Endometrial microvascular endothelial cells (primary cell): ENCODE data around the gene CD7. TPM values are rescaled to one million over a fixed set of nuclear protein-coding genes. Genes with fewer than 3 reads are reported as not detected.

Experiments
- in situ Hi-C: cut with HindIII; loops from 2 replicates; pipeline ENCODE4 v1.10.0; 2017; ENCODE audit warnings: low sequenced_read_pairs, low pct_unique_long_range_greater_than_20kb; ENCODE audit errors: inconsistent ontology term
- total RNA-seq: library from RNA; depleted of rRNA; stranded (reverse); fragments of >200 nt; gene quantifications from one replicate; pipeline ENCODE4 v1.2.3, GENCODE V29; 2015; ENCODE audit errors: inconsistent ontology term

The CD7 gene
- total RNA-seq, 1 donor from 2014 or later, result not detected

GRCh38 chr17:82348434-82348833, 31.0 kb upstream of the CD7 start:
- in situ Hi-C loops, result loop anchor here (25.0 kb wide), 2 partner anchors 89 to 189 kb away; no protein-coding TSS in a partner anchor

GRCh38 chr17:82347994-82348393, 30.6 kb upstream of the CD7 start:
- in situ Hi-C loops, result loop anchor here (25.0 kb wide), 2 partner anchors 89 to 189 kb away; no protein-coding TSS in a partner anchor

GRCh38 chr17:82346342-82347300, 29.2 kb upstream of the CD7 start:
- in situ Hi-C loops, result loop anchor here (25.0 kb wide), 2 partner anchors 91 to 191 kb away; no protein-coding TSS in a partner anchor

GRCh38 chr17:82345151-82345976, 28.0 kb upstream of the CD7 start:
- in situ Hi-C loops, result loop anchor here (25.0 kb wide), 2 partner anchors 92 to 192 kb away; no protein-coding TSS in a partner anchor

- in situ Hi-C loops, result loop anchor here (25.0 kb wide), 2 partner anchors 93 to 193 kb away; no protein-coding TSS in a partner anchor
These were observed 26.9 kb upstream of the CD7 start for GRCh38 chr17:82344175-82344907.

- in situ Hi-C loops, result loop anchor here (25.0 kb wide), 2 partner anchors 94 to 194 kb away; no protein-coding TSS in a partner anchor
These were observed 26.2 kb upstream of the CD7 start for GRCh38 chr17:82343560-82343959.

- in situ Hi-C loops, result loop anchor here (25.0 kb wide), 2 partner anchors 95 to 195 kb away; no protein-coding TSS in a partner anchor
These were observed 25.1 kb upstream of the CD7 start for GRCh38 chr17:82342361-82343079.

- in situ Hi-C loops, result loop anchor here (25.0 kb wide), 2 partner anchors 97 to 197 kb away; no protein-coding TSS in a partner anchor
These were observed 22.5 kb upstream of the CD7 start for GRCh38 chr17:82339634-82340580.

GRCh38 chr17:82338858-82339633, 21.6 kb upstream of the CD7 start:
- in situ Hi-C loops, result loop anchor here (25.0 kb wide), 2 partner anchors 98 to 198 kb away; no protein-coding TSS in a partner anchor

GRCh38 chr17:82334622-82335394, 17.4 kb upstream of the CD7 start:
- in situ Hi-C loops, result loop anchor here (25.0 kb wide), 2 partner anchors 102 to 202 kb away; no protein-coding TSS in a partner anchor

GRCh38 chr17:82334204-82334621, 16.8 kb upstream of the CD7 start:
- in situ Hi-C loops, result loop anchor here (25.0 kb wide), 2 partner anchors 103 to 203 kb away; no protein-coding TSS in a partner anchor

- in situ Hi-C loops, result loop anchor here (25.0 kb wide), 2 partner anchors 104 to 204 kb away; no protein-coding TSS in a partner anchor
These were observed 16.1 kb upstream of the CD7 start, which contains the start of gene SECTM1 for GRCh38 chr17:82333279-82334171. SECTM1 (minus strand) TSS chr17:82333766; CDS start chr17:82327240, 6,526 bp downstream.

- in situ Hi-C loops, result loop anchor here (25.0 kb wide), 2 partner anchors 105 to 205 kb away; no protein-coding TSS in a partner anchor
These were observed 15.4 kb upstream of the CD7 start for GRCh38 chr17:82332669-82333278.
